ENCODE results near the gene TTYH3. TPM values are rescaled to one million over a fixed set of nuclear protein-coding genes. Genes with fewer than 3 reads are reported as not detected.

TTYH3 gene
- total and polyA plus RNA-seq, 2 of the 13 experiments (the other 11 are each of a cell fraction or from before 2014, with no cell fraction given) = 26.3 to 50.0 TPM

GRCh38 chr7:2627258-2628129 is 4.3 kb upstream of the TTYH3 start (continued):
- TF ChIP-seq CSRNP2 (CRISPR knock-in tag; conservative IDR thresholded peaks at IDR 0.05; ENCODE audit: low read depth) (no peak), FLYWCH1 (CRISPR knock-in tag; IDR thresholded peaks at IDR 0.05) (no peak), ZNF468 (CRISPR knock-in tag; IDR thresholded peaks at IDR 0.05) (no peak), ZNF34 (CRISPR knock-in tag; IDR thresholded peaks at IDR 0.05; ENCODE audit: borderline replicate concordance) (no peak), ATF1 (CRISPR knock-in tag; IDR thresholded peaks at IDR 0.05) (no peak), SP2 (CRISPR knock-in tag; IDR thresholded peaks at IDR 0.05) (no peak), ISL2 (CRISPR knock-in tag; IDR thresholded peaks at IDR 0.05) (no peak), YY1 (IDR thresholded peaks at IDR 0.05; ENCODE audit: insufficient read depth, insufficient replicate concordance, low read depth, low read length) (no peak), ZNF781 (CRISPR knock-in tag; IDR thresholded peaks at IDR 0.05; ENCODE audit: borderline replicate concordance, not compliant biosample characterization) (no peak), ZNF430 (CRISPR knock-in tag; IDR thresholded peaks at IDR 0.05) (no peak), GABPA (IDR thresholded peaks at IDR 0.05; ENCODE audit: low read depth, low read length) (no peak), GABPA (CRISPR knock-in tag; IDR thresholded peaks at IDR 0.05; ENCODE audit: low read depth) (no peak), MEIS1 (CRISPR knock-in tag; IDR thresholded peaks at IDR 0.05; ENCODE audit: borderline replicate concordance) (no peak), ZNF432 (CRISPR knock-in tag; IDR thresholded peaks at IDR 0.05; ENCODE audit: borderline replicate concordance) (no peak), HNRNPK (IDR thresholded peaks at IDR 0.05; ENCODE audit: low read depth, low read length, poor library complexity, severe bottlenecking) (peak; percentile 79), ZNF83 (CRISPR knock-in tag; IDR thresholded peaks at IDR 0.05; ENCODE audit: borderline replicate concordance) (no peak), ADNP (CRISPR knock-in tag; IDR thresholded peaks at IDR 0.05) (peak; percentile 69; the same call in 1 of the 2 replicates), ZNF225 (CRISPR knock-in tag; IDR thresholded peaks at IDR 0.05) (no peak), MAZ (IDR thresholded peaks at IDR 0.05; ENCODE audit: borderline replicate concordance, low read depth, low read length) (no peak), MAZ (CRISPR knock-in tag; IDR thresholded peaks at IDR 0.05; ENCODE audit: low read depth) (no peak), NR2C2 (CRISPR knock-in tag; IDR thresholded peaks at IDR 0.05; ENCODE audit: borderline replicate concordance) (no peak), RBM22 (optimal IDR thresholded peaks at IDR 0.05; ENCODE audit: low read length) (no peak), DZIP1 (CRISPR knock-in tag; IDR thresholded peaks at IDR 0.05) (no peak)

Measured in HepG2 (cell line).